ENCODE data around the gene GNPTAB. TPM values are rescaled to one million over a fixed set of nuclear protein-coding genes. Genes with fewer than 3 reads are reported as not detected.
"Not testable (repeated sequence)": the region's sequence is repeated elsewhere in the genome, so short reads cannot be mapped to it uniquely, and the experiment has no call there.

GNPTAB gene
- total RNA-seq, 1 experiment from 2014 or later, result 14.8 TPM

DNA sequence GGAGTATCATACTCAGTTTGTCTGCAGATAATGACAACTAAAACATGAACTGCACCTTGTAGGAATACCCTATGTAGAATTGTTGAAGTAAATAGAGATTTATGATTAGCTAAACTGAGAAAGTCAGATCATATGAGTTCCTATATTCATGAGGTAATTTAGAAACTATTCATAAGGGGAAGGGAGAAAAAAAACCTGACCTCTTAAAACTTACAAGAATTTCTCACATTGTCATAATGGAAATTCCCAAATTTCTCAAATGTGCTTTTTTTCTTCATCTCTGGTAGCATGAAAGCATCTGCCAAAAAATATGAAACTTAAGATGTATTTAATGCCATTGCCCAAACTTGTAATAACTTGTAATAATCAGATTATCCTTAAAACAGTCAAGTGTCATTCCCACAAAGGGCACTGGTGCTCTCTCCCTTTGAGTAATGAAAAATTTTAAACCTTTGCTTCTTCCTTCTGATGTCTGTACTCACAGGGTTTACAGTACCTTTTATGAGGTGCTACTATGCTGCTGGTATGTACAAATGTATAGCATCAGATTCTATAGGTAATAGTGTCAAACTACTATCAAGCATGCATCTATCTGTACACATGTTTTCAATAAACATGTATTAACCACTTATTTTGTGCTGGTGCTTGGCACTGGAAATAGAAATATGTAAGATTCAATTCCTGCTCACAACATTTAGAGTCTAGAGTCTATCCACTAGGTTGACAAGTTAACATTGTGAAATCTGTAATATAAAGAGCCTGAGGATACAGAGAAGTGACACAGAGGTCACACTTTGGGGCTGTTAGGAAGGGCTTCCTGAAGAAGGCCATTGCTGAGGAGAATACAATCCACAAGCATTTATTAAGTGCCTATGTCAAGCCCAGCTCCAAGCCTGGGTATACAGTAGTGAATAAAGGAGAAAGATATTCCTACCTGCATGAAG is 29.2 kb upstream of the GNPTAB start:
- ChIA-PET POLR2A (interaction anchor here (1.0 kb wide), 1 partner anchor 17 kb away, joined by 3 read pairs; the partner anchor contains the start of gene DRAM1), CTCF (interaction anchor here (0.6 to 3.8 kb wide), 6 partner anchors 16 to 164 kb away, joined by 3 to 24 read pairs (median 5); partner anchors contain the start of gene GNPTAB)
- Mint-ChIP-seq H3K4me1 (ENCODE audit: insufficient read depth, unreplicated experiment) (peaks cover 24% of the 10 kb centered on the region), H3K4me3 (ENCODE audit: unreplicated experiment) (no peak overlapping the region), H3K36me3 (ENCODE audit: insufficient read depth, unreplicated experiment) (no peaks in the 10 kb centered on the region), H3K27ac (ENCODE audit: low read depth, unreplicated experiment) (peak overlapping the region; percentile 40), H3K9me3 (ENCODE audit: unreplicated experiment) (no peaks in the 10 kb centered on the region), H3K27me3 (ENCODE audit: insufficient read depth, unreplicated experiment) (no peaks in the 10 kb centered on the region)
- no peak for DNase-seq (ENCODE audit: unreplicated experiment)
- TF ChIP-seq, protein P1, sequence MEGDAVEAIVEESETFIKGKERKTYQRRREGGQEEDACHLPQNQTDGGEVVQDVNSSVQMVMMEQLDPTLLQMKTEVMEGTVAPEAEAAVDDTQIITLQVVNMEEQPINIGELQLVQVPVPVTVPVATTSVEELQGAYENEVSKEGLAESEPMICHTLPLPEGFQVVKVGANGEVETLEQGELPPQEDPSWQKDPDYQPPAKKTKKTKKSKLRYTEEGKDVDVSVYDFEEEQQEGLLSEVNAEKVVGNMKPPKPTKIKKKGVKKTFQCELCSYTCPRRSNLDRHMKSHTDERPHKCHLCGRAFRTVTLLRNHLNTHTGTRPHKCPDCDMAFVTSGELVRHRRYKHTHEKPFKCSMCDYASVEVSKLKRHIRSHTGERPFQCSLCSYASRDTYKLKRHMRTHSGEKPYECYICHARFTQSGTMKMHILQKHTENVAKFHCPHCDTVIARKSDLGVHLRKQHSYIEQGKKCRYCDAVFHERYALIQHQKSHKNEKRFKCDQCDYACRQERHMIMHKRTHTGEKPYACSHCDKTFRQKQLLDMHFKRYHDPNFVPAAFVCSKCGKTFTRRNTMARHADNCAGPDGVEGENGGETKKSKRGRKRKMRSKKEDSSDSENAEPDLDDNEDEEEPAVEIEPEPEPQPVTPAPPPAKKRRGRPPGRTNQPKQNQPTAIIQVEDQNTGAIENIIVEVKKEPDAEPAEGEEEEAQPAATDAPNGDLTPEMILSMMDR (IDR thresholded peaks at IDR 0.05; ENCODE audit: unreplicated experiment), result no peak
- no TSS peak for BruUV-seq (replicated peaks)
- intact Hi-C loops (cut with micrococcal nuclease), result no loop called here

DNA sequence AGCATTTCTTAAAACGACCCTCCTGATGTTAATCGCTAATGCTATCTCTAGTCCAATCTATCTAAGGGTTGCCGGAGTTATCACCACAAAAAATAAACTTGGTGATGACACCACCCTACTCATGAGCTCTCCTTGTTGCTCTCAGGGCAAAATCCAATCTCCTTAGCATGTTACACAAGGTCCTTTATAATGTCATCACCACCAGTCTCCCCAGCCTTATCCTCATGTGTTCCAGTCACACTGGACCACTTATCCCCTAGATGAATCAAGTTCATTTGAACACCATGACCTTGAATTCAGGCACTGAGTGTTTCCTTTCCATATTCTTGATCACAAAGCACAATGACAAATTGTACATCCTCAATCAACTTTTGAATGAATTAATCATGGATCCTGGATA is 27.6 kb upstream of the GNPTAB start:
- intact Hi-C loops (cut with micrococcal nuclease), result no loop called here
- Mint-ChIP-seq H3K36me3 (ENCODE audit: insufficient read depth, unreplicated experiment) (no peaks in the 10 kb centered on the region), H3K9me3 (ENCODE audit: unreplicated experiment) (no peaks in the 10 kb centered on the region), H3K4me3 (ENCODE audit: unreplicated experiment) (no peak overlapping the region), H3K27me3 (ENCODE audit: insufficient read depth, unreplicated experiment) (no peaks in the 10 kb centered on the region), H3K4me1 (ENCODE audit: insufficient read depth, unreplicated experiment) (peaks cover 26% of the 10 kb centered on the region), H3K27ac (ENCODE audit: low read depth, unreplicated experiment) (no peak overlapping the region)
- POLR2A ChIA-PET, result no interaction called here
- no TSS peak for BruUV-seq (replicated peaks)
- TF ChIP-seq, protein P1 (IDR thresholded peaks at IDR 0.05; ENCODE audit: unreplicated experiment), result no peak
- DNase-seq (ENCODE audit: unreplicated experiment), result no peak
- CTCF ChIA-PET, result no interaction called here

DNA sequence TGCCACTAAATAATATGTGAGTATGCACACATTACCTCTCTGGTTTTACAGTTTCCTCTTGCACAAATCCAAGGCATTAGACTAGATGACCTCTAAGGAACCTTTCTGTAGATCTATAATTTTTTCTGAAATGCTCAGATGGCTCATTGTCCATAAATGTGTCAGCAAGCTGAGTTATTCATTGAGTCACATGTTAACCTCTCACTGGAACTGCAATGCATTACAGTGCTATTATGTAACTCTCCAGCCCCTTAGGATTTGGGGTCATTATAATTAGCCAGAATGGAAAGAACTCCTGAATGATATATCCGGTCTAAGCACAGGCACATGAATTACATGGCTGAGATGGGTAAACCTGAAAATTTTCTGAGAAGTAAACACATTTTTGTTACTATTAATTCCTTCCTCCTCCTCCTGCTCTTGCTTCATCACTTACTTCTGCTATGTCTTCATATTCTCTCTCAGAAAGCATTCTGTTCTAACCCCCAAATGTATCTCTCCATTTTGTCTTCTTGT is 26.3 kb upstream of the GNPTAB start:
- TF ChIP-seq, protein P1 (IDR thresholded peaks at IDR 0.05; ENCODE audit: unreplicated experiment), result no peak
- intact Hi-C loops (cut with micrococcal nuclease), result no loop called here
- H3K4me1 Mint-ChIP-seq (ENCODE audit: insufficient read depth, unreplicated experiment), result peaks cover 26% of the 10 kb centered on the region
- ChIA-PET CTCF (interaction anchor here (0.6 to 0.7 kb wide), 4 partner anchors 18 to 1479 kb away, joined by 3 to 4 read pairs (median 3); no protein-coding TSS in a partner anchor), POLR2A (interaction anchor here (0.9 to 1.0 kb wide), 3 partner anchors 27 to 902 kb away, joined by 3 read pairs; partner anchors contain the start of genes GNPTAB and WASHC3)
- H3K36me3 Mint-ChIP-seq (ENCODE audit: insufficient read depth, unreplicated experiment), result no peaks in the 10 kb centered on the region
- no peaks in the 10 kb centered on the region for H3K9me3 Mint-ChIP-seq (ENCODE audit: unreplicated experiment)
- BruUV-seq (replicated peaks), result no TSS peak
- no peak overlapping the region for H3K4me3 Mint-ChIP-seq (ENCODE audit: unreplicated experiment)
- no peaks in the 10 kb centered on the region for H3K27me3 Mint-ChIP-seq (ENCODE audit: insufficient read depth, unreplicated experiment)
- no peak overlapping the region for H3K27ac Mint-ChIP-seq (ENCODE audit: low read depth, unreplicated experiment)
- DNase-seq (ENCODE audit: unreplicated experiment), result peak; percentile 37

DNA sequence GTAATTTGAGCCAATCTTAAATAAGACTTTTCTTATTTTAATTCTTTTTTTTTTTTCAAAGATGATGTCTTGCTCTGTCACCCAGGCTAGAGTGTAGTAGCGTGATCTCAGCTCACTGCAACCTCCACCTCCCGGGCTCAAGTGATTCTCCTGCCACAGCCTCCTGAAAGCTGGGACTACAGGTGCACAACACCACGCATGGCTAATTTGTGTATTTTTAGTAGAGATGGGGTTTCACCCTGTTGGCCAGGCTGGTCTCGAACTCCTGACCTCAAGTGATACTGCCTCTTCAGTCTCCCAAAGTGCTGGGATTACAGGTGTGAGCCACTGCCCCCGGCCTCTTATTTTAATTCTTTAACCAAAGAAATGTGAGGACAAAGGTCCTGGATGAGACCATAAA is 25.9 kb upstream of the GNPTAB start:
- H3K36me3 Mint-ChIP-seq (ENCODE audit: insufficient read depth, unreplicated experiment); H3K9me3 Mint-ChIP-seq (ENCODE audit: unreplicated experiment); BruUV-seq (replicated peaks); H3K4me3 Mint-ChIP-seq (ENCODE audit: unreplicated experiment); H3K27me3 Mint-ChIP-seq (ENCODE audit: insufficient read depth, unreplicated experiment); intact Hi-C loops (cut with micrococcal nuclease); DNase-seq (ENCODE audit: unreplicated experiment); H3K27ac Mint-ChIP-seq (ENCODE audit: low read depth, unreplicated experiment): not testable (repeated sequence)
- CTCF ChIA-PET, result interaction anchor here (0.7 to 6.5 kb wide), 3 partner anchors 16 to 1478 kb away, joined by 3 to 65 read pairs (median 7); no protein-coding TSS in a partner anchor
- POLR2A ChIA-PET, result interaction anchor here (0.9 to 2.5 kb wide), 4 partner anchors 17 to 903 kb away, joined by 3 to 7 read pairs (median 3); partner anchors contain the start of genes GNPTAB and WASHC3
- peaks cover 26% of the 10 kb centered on the region for H3K4me1 Mint-ChIP-seq (ENCODE audit: insufficient read depth, unreplicated experiment)
